ENCODE measurements around the gene TBX4. TPM values are rescaled to one million over a fixed set of nuclear protein-coding genes. Genes with fewer than 3 reads are reported as not detected.
A peak's percentile ranks its signal among the peaks of the same experiment; 100 is the strongest.

Gene TBX4
- total and polyA plus RNA-seq, 5 experiments from 2014 or later: not detected

DNA sequence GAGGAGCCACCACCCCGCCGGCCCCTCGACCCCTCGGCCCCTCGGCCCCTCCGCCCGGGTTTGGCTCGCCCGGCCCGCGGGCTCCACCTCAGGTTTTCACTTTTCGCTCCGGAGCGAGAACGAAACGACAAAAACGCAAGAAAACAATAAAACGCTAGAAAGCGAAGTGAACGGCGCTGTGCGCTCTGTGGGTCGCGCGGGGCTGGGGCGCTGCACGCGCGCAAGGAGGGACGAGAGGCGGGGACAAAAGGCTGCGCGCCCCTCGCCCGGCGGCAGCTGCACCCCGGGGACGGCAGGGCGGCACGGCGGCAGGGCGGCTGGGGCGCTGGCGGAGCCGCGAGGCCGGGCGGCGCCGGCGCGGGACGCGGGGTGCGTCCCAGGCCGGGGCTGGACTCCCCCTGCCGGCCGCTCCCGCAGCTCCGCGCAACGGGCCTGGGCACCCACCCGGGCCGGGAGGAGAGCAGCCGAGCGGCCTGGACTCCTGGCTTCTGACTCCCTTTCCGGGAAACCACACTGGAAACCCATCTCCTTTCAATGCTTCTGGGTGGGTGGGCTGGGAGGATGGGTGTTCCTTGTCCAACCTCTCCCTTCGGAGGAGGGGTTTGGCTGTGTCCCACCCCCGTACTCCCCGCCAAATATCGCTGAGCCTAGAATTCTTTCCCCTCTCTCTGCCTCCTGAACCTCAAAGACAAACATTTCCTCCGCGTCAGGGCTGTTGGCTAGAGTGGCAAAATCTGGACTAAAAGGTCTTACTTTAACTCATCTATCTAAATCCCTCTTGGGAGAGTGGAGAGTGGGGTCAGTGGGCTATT lies 42.7 kb upstream of the TBX4 start:
- ATAC-seq: peak; percentile 11 to 25
- no peaks in the 10 kb centered on the region for H3K36me3 Mint-ChIP-seq

DNA sequence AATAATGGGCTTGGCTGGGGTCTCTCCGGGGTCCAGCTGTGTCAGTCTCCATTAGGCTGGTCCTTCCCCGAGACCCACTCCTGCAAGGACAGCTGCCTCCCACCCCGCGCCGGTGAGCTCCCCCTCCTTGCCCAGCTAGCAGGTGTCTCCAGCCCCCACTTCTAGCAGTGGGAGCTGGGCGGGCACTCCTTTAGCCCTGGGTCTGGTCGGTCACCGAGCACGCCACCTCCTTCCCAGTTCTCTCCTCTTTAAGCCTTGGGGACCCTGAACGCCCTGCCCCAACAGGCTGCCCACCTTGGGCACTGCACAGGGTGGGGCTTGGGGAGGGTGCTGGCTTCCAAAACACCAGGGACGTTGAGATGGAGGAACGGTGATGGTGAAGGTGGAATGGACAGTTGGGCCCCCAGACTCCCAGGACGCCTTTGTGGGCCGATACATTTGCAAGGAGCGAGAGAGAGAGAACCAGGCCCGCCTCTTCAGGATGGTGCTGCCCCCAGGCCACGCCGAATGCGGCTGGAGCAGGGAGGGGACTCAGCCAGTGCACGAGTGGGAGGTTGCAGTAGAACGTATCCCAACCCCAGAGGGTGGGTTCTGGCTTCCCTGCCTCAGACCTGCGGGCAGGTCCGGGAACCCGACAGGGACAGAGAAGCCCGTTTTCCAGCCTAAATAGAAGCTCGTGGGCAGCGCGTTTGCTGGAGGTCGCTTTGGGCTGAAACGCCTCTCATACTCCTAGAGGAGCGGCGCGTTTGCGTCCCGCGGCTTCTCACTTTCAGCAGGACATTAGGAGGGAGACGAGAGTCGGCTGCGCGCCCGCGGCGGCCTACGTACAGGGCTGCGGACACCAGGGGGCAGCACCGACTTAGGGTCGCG lies 41.8 kb upstream of the TBX4 start:
- POLR2A ChIA-PET: no interaction called here
- DNase-seq (peak; percentile 51 to 80 (median 70)), ATAC-seq (peak; percentile 45 to 60)
- Mint-ChIP-seq H3K9me3 (no peaks in the 10 kb centered on the region), H3K4me1 (peaks cover 17 to 25% (median 22%) of the 10 kb centered on the region in 4 donors), H3K4me3 (peak overlapping the region; percentile 68 to 86 (median 80)), H3K27me3 (peaks cover 19 to 47% (median 41%) of the 10 kb centered on the region in 5 donors), H3K36me3 (no peaks in the 10 kb centered on the region), H3K27ac (peak overlapping the region in 2 of 10 donors; percentile 19 to 67)

More for the DNA sequence above, 42.7 kb upstream of the TBX4 start:
- peak in 4 of 10 donors; percentile 35 to 54 (median 43) for DNase-seq
- Mint-ChIP-seq H3K27ac (no peak overlapping the region), H3K4me1 (peaks cover 17 to 27% (median 24%) of the 10 kb centered on the region in 4 donors), H3K9me3 (no peaks in the 10 kb centered on the region), H3K4me3 (peak overlapping the region; percentile 68 to 86 (median 80)), H3K27me3 (peaks cover 19 to 50% (median 41%) of the 10 kb centered on the region in 5 donors)
- POLR2A ChIA-PET: no interaction called here

- Mint-ChIP-seq H3K27me3 (peaks cover 19 to 46% (median 41%) of the 10 kb centered on the region in 5 donors), H3K27ac (no peak overlapping the region), H3K4me3 (peak overlapping the region; percentile 72 to 86 (median 80)), H3K36me3 (no peaks in the 10 kb centered on the region), H3K9me3 (no peaks in the 10 kb centered on the region), H3K4me1 (peaks cover 17 to 25% (median 22%) of the 10 kb centered on the region in 4 donors)
- POLR2A ChIA-PET: interaction anchor here (0.6 kb wide), 1 partner anchor 1595 kb away, joined by 3 read pairs; no protein-coding TSS in a partner anchor
- ATAC-seq (no peak), DNase-seq (no peak)
Observed at GRCh38 chr17:61411011-61411260, 41.3 kb upstream of the TBX4 start.

GRCh38 chr17:61411261-61412142 lies 40.7 kb upstream of the TBX4 start:
- peak overlapping the region; percentile 53 to 86 (median 78) for H3K4me3 Mint-ChIP-seq
- peaks cover 17 to 25% (median 22%) of the 10 kb centered on the region in 4 donors for H3K4me1 Mint-ChIP-seq
- H3K9me3 Mint-ChIP-seq: no peaks in the 10 kb centered on the region
- POLR2A ChIA-PET: interaction anchor here (0.6 kb wide), 1 partner anchor 1596 kb away, joined by 3 read pairs; no protein-coding TSS in a partner anchor
- H3K27me3 Mint-ChIP-seq: peaks cover 17 to 40% (median 36%) of the 10 kb centered on the region in 5 donors
- peak; percentile 11 to 19 for ATAC-seq
- H3K27ac Mint-ChIP-seq: peak overlapping the region in 1 of 10 donors; percentile 21
- H3K36me3 Mint-ChIP-seq: no peaks in the 10 kb centered on the region
- peak in 4 of 10 donors; percentile 17 to 63 (median 39) for DNase-seq

DNA sequence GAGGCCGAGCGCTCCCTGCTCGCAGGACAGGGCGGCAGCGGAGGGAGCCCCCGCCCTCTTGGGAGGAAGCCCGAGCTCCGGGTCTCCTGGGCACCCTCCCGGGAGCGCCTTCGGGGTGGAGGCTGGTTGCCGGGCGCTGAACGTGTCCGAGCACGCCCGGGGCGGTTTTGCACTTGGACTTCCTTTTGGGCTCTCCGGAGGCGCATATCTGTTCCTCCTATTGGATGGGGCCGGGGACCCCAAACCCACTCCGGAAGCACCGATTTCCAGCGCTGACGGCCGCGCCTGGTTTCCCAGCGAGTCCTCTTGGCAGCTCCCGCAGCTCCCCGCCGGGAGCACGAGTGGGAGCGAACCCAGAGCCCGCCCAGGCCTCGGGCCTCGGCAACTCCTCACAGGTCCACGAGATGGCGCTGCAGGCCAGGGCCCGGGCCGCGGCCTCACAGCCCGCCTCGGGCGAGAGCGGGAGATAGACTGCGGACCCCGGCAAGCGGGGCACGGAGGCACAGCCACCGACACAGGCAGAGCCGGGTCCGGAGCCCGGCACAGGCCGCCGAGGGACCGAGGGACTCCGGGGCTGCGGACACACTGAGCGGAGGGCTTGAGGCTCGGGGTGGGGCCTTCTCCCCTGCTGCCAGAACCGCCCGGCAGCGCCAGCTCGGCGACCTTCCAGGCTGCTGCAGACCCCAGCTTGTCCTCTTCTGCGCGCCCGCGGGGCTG lies 39.9 kb upstream of the TBX4 start:
- peaks cover 13 to 39% (median 31%) of the 10 kb centered on the region in 5 donors for H3K27me3 Mint-ChIP-seq
- H3K36me3 Mint-ChIP-seq: no peaks in the 10 kb centered on the region
- H3K4me1 Mint-ChIP-seq: peaks cover 17 to 29% (median 23%) of the 10 kb centered on the region in 4 donors
- peak; percentile 61 to 85 (median 82) for DNase-seq
- no peak overlapping the region for H3K27ac Mint-ChIP-seq
- ATAC-seq: peak; percentile 78 to 79
- H3K4me3 Mint-ChIP-seq: peak overlapping the region in 9 of 10 donors; percentile 46 to 86 (median 79)
- no peaks in the 10 kb centered on the region for H3K9me3 Mint-ChIP-seq
- POLR2A ChIA-PET: interaction anchor here (0.8 kb wide), 1 partner anchor 51 kb away, joined by 4 read pairs; no protein-coding TSS in a partner anchor

DNA sequence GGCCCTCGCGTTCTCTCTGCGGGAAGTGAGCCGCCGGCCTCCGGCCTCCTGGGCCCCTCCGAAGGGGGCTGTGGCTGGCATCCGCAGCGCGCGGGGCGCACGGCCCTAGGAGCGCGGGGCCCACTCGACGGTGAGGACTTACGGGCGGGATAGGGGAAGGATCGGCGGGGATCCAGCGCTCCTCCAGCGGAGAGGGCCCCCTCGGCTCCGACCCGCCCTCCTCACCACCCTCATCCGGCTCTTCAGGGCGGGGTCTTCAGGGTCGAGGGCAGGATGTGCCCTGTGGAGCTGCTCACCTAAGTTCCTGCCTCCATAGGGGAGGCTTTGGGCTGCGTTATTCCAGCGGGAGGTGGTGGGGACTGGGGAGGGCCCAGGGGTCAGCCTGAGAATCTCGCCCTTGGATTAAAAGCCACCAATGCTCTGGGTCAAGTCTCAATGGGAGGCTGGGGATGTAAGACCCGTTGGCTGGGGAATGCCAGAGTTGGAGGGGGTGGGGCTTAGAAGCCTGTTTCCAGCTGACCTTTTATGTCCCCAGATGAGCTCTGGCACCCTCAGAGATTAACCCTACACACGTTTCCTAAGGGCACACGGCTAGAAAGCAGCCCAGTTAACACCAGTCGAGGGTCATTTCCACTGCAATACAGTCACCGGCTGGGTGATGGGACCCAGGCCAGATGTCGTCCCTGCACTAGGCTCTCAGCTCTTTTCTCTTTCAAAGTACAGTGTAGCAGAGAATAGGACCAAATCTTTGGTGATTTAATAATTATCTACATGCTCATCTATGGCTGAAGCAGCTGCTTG lies 39.2 kb upstream of the TBX4 start:
- no peaks in the 10 kb centered on the region for H3K9me3 Mint-ChIP-seq
- POLR2A ChIA-PET: interaction anchor here (0.8 kb wide), 1 partner anchor 51 kb away, joined by 4 read pairs; no protein-coding TSS in a partner anchor
- peak in 1 of 10 donors; percentile 52 for DNase-seq
- peak in 1 of 2 donors; percentile 9 for ATAC-seq
- H3K27me3 Mint-ChIP-seq: peaks cover 7 to 38% (median 24%) of the 10 kb centered on the region in 5 donors
- H3K4me3 Mint-ChIP-seq: peak overlapping the region; percentile 43 to 85 (median 74)
- H3K4me1 Mint-ChIP-seq: peaks cover 14 to 26% (median 19%) of the 10 kb centered on the region in 4 donors
- H3K27ac Mint-ChIP-seq: peak overlapping the region in 1 of 10 donors; percentile 7
- no peaks in the 10 kb centered on the region for H3K36me3 Mint-ChIP-seq

- no peaks in the 10 kb centered on the region for H3K9me3 Mint-ChIP-seq
- H3K27me3 Mint-ChIP-seq: peaks cover 7 to 36% (median 22%) of the 10 kb centered on the region in 5 donors
- no peaks in the 10 kb centered on the region for H3K36me3 Mint-ChIP-seq
- peak overlapping the region in 9 of 10 donors; percentile 43 to 85 (median 73) for H3K4me3 Mint-ChIP-seq
- DNase-seq (peak in 1 of 10 donors; percentile 45), ATAC-seq (no peak)
- H3K4me1 Mint-ChIP-seq: peaks cover 11 to 21% (median 14%) of the 10 kb centered on the region in 4 donors
- peak overlapping the region in 1 of 10 donors; percentile 7 for H3K27ac Mint-ChIP-seq
- POLR2A ChIA-PET: no interaction called here
Observed at GRCh38 chr17:61413661-61414126, 38.5 kb upstream of the TBX4 start.

DNA sequence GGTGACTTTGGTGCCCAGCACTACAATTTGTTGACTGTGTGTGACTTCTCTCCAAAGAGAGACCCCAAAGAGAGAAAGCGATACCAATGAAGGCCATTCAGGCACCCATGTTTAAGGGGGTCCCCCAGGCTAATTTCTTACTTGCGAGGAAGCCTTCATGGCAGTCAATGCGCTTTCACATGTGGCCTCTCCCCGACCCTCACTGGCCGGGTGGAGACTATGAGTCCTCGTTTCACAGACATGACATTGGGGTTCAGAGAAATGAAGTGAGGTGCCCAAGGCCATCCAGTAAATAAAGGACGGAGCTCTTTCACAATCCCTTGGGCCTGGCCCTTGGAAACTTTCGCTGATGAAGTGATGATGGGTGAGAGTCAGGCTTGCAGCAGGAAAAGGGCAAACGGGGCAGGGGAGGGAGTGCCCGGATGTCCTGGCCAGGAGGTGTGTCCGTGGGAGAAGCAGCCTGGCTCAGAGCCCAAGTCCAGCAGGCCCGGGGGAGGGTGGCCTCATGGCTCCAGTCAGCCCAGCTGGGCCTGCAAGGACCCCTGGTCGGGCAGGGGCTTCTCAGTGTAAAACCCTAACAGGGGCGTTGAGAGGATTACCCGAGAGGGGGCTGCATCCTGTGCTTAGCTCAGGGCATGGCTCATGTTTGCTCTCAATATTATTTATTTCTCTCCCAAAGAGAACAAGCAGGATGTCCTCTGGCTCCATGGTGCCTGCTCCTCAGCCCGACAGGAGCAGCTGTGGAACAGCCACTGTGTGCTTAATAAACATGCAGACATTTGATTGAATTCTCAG lies 37.9 kb upstream of the TBX4 start:
- peaks cover 9 to 39% (median 23%) of the 10 kb centered on the region in 5 donors for H3K27me3 Mint-ChIP-seq
- peaks cover 9 to 16% (median 11%) of the 10 kb centered on the region in 4 donors for H3K4me1 Mint-ChIP-seq
- no peaks in the 10 kb centered on the region for H3K9me3 Mint-ChIP-seq
- ATAC-seq (no peak), DNase-seq (peak in 1 of 10 donors; percentile 40)
- H3K27ac Mint-ChIP-seq: no peak overlapping the region
- no peak overlapping the region for H3K4me3 Mint-ChIP-seq
- no peaks in the 10 kb centered on the region for H3K36me3 Mint-ChIP-seq
- POLR2A ChIA-PET: no interaction called here

GRCh38 chr17:61414936-61415251 lies 37.3 kb upstream of the TBX4 start:
- ATAC-seq (no peak), DNase-seq (no peak)
- POLR2A ChIA-PET: no interaction called here
- Mint-ChIP-seq H3K4me1 (peaks cover 9 to 15% (median 9%) of the 10 kb centered on the region in 4 donors), H3K9me3 (no peaks in the 10 kb centered on the region), H3K36me3 (no peaks in the 10 kb centered on the region), H3K27ac (no peak overlapping the region), H3K27me3 (peaks cover 8 to 42% (median 25%) of the 10 kb centered on the region in 5 donors), H3K4me3 (no peak overlapping the region)

Measured in naive thymus-derived CD8-positive, alpha-beta T cell (primary cell).